GM19395 (cell line): ENCODE data around the gene DACH1.

Experiments used
- ATAC-seq: cut with Tn5 transposase; IDR thresholded peaks from one replicate; pipeline ENCODE4 v1.9.1; 2021; ENCODE audit warnings: mild to moderate bottlenecking, moderate library complexity; ENCODE audit not compliant: unreplicated experiment

Gene DACH1

GRCh38 chr13:71448080-71448630, 418.8 kb downstream of the DACH1 start:
- ATAC-seq, result no peak

- ATAC-seq, result no peak
These were observed 429.3 kb downstream of the DACH1 start for GRCh38 chr13:71437704-71438103.

GRCh38 chr13:71430681-71431080, 436.3 kb downstream of the DACH1 start:
- no peak for ATAC-seq

DNA sequence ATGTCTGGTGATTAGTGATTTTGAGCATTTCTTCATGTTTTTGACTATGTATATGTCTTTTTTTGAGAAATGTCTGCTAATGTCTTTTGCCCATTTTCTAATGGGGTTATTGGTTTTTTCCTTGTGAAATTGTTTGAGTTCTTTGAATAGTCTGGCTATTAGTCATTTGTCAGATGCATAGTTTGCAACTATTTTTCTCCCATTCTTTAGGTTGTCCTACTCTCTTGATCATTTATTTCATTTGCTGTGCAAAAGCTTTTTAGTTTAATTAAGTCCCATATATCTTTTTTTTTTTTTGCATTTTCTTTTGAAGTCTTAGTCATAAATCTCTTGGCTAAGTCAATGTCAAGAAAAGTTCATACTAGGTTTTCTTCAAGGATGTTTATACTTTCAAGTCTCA, 449.8 kb downstream of the DACH1 start:
- ATAC-seq, result no peak

DNA sequence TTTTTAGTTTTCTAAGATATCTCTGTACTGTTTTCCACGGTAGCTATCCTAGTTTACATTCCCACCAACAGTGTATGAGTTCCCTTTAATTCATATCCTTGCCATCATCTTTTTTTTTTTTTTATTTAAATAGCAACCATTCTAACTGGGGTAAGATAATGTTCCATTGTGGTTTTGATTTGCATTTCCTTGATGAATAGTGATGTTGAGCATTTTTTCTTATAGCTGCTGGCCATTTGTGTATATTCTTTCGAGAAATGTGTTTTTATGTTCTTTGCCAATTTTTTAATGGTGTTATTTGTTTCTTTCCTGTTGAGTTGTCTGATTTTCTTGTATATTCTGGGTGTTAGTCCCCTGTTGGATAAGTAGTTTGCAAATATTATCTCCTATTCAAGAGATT, 454.8 kb downstream of the DACH1 start:
- no peak for ATAC-seq

DNA sequence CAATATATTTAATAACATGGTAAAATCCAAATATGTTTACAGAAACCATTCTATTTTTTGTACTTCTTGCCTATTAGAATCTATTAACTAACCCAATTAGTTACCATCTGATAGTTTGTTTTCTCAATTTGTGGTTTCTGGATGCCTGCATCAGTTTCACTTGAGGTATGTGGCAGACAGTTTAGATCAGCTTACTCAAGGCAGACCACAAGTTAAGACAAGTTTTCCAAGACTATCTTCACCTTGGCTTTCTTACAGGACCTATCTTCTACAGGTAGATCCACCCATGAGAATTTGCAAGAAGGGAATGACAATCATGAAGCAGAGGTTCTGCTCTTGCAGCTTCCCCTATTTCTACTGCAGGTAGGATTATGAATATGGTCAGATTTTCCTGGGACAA, 458.6 kb downstream of the DACH1 start:
- ATAC-seq, result no peak

- ATAC-seq, result no peak
These were observed 467.3 kb downstream of the DACH1 start for GRCh38 chr13:71399631-71400215.

GRCh38 chr13:71396149-71396548, 470.9 kb downstream of the DACH1 start:
- ATAC-seq, result no peak

DNA sequence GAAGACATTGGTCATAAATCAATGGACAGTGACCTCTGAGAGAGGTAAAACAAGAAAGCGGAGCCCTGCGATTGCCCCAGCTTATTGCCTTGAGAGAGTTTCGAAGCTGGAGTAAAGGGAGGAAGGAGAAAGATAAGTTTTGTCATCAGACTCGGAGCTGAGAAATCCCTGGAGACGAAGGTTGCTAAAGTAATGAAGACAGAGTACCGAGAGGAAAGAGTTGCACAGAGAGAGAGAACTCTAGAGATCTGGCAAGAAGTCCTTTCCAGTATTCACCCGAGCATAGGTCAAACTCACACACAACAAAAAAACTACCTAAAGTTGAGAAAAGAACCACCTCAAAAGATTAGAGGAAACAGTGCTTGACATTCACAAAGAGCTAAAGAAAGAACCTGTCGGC, 472.0 kb downstream of the DACH1 start:
- ATAC-seq, result no peak

- no peak for ATAC-seq
These were observed 472.8 kb downstream of the DACH1 start for GRCh38 chr13:71394176-71394575.
